ENCODE results near the gene SF3A2.

Gene SF3A2

DNA sequence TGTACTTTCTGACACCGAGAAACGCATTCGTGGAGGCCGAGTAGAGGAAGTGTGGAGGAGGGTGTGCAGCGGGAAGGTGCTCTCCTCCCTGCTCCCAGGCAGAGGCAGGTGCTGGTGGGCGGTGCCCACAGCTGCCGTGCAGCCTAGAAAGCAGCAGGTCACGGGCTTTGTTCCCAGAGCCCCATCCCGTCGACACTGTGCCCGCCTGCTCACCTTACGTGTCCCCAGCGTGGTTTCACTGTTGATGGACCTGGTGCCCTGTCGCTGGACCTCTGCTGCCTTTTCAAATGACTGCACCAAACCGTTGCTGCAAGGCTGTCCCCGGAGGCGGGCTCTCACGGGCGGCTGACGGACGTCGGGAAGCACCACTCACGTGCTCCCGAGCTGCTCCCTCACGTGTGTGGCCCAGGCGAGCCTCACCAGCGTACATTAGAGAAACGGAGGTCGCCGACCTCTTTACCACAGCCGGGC, 21.3 kb upstream of the SF3A2 start:
- ATAC-seq, result no peak
- TF ChIP-seq SNAI2 (CRISPR knock-in tag; IDR thresholded peaks at IDR 0.05) (no peak), CSDC2 (CRISPR knock-in tag; IDR thresholded peaks at IDR 0.05) (no peak), PPARA (CRISPR knock-in tag; IDR thresholded peaks at IDR 0.05; ENCODE audit: borderline replicate concordance) (no peak), ZC3H10 (CRISPR knock-in tag; IDR thresholded peaks at IDR 0.05) (no peak), ESRRG (CRISPR knock-in tag; IDR thresholded peaks at IDR 0.05) (no peak), TCF4 (CRISPR knock-in tag; IDR thresholded peaks at IDR 0.05; ENCODE audit: borderline replicate concordance) (no peak), ARNTL (CRISPR knock-in tag; IDR thresholded peaks at IDR 0.05; ENCODE audit: borderline replicate concordance, low read depth) (no peak), ZFP30 (CRISPR knock-in tag; IDR thresholded peaks at IDR 0.05) (no peak), GLIS3 (CRISPR knock-in tag; IDR thresholded peaks at IDR 0.05) (no peak), ISL1 (CRISPR knock-in tag; IDR thresholded peaks at IDR 0.05) (no peak), ZNF70 (CRISPR knock-in tag; IDR thresholded peaks at IDR 0.05) (no peak), BACH2 (CRISPR knock-in tag; IDR thresholded peaks at IDR 0.05; ENCODE audit: borderline replicate concordance) (no peak)
- TF ChIP-seq, protein P1, sequence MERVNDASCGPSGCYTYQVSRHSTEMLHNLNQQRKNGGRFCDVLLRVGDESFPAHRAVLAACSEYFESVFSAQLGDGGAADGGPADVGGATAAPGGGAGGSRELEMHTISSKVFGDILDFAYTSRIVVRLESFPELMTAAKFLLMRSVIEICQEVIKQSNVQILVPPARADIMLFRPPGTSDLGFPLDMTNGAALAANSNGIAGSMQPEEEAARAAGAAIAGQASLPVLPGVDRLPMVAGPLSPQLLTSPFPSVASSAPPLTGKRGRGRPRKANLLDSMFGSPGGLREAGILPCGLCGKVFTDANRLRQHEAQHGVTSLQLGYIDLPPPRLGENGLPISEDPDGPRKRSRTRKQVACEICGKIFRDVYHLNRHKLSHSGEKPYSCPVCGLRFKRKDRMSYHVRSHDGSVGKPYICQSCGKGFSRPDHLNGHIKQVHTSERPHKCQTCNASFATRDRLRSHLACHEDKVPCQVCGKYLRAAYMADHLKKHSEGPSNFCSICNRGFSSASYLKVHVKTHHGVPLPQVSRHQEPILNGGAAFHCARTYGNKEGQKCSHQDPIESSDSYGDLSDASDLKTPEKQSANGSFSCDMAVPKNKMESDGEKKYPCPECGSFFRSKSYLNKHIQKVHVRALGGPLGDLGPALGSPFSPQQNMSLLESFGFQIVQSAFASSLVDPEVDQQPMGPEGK (CRISPR knock-in tag; IDR thresholded peaks at IDR 0.05; ENCODE audit: borderline replicate concordance), result no peak
- TF ChIP-seq, protein P2, sequence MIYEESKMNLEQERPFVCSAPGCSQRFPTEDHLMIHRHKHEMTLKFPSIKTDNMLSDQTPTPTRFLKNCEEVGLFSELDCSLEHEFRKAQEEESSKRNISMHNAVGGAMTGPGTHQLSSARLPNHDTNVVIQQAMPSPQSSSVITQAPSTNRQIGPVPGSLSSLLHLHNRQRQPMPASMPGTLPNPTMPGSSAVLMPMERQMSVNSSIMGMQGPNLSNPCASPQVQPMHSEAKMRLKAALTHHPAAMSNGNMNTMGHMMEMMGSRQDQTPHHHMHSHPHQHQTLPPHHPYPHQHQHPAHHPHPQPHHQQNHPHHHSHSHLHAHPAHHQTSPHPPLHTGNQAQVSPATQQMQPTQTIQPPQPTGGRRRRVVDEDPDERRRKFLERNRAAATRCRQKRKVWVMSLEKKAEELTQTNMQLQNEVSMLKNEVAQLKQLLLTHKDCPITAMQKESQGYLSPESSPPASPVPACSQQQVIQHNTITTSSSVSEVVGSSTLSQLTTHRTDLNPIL (CRISPR knock-in tag; IDR thresholded peaks at IDR 0.05; ENCODE audit: low read depth), result no peak
- TF ChIP-seq, protein P3, sequence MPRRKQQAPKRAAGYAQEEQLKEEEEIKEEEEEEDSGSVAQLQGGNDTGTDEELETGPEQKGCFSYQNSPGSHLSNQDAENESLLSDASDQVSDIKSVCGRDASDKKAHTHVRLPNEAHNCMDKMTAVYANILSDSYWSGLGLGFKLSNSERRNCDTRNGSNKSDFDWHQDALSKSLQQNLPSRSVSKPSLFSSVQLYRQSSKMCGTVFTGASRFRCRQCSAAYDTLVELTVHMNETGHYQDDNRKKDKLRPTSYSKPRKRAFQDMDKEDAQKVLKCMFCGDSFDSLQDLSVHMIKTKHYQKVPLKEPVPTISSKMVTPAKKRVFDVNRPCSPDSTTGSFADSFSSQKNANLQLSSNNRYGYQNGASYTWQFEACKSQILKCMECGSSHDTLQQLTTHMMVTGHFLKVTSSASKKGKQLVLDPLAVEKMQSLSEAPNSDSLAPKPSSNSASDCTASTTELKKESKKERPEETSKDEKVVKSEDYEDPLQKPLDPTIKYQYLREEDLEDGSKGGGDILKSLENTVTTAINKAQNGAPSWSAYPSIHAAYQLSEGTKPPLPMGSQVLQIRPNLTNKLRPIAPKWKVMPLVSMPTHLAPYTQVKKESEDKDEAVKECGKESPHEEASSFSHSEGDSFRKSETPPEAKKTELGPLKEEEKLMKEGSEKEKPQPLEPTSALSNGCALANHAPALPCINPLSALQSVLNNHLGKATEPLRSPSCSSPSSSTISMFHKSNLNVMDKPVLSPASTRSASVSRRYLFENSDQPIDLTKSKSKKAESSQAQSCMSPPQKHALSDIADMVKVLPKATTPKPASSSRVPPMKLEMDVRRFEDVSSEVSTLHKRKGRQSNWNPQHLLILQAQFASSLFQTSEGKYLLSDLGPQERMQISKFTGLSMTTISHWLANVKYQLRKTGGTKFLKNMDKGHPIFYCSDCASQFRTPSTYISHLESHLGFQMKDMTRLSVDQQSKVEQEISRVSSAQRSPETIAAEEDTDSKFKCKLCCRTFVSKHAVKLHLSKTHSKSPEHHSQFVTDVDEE (CRISPR knock-in tag; IDR thresholded peaks at IDR 0.05), result no peak

DNA sequence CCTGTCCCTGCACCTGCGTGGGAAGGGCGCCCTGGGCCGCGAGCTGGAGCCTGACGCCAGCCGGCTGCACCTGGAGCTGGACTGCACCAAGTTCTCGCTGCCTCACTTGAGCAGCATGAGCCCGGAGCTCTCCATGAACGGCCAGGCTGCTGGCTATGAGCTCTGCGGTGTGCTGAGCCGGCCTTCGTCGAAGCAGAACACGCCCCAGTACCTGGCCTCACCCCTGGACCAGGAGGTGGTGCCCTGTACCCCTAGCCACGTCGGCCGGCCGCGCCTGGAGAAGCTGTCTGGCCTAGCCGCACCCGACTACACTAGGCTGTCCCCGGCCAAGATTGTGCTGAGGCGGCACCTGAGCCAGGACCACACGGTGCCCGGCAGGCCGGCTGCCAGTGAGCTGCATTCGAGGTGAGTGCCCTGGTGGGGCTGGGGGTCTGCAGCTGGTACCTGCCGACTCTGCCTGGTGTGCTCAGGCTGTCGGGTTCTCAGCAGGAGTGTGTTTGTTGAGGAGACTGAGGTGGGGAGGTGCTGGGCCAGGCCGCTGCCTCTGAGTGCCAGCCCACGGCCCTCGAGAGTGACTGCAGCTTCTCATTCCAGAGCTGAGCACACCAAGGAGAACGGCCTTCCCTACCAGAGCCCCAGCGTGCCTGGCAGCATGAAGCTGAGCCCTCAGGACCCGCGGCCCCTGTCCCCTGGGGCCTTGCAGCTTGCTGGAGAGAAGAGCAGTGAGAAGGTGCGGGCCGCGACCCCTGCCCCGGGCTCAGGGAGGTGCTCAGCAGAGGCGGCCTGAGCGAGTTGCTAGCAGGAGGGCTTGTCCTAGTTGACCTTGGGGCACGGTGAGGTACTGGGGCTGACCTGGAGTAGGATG, 20.0 kb upstream of the SF3A2 start:
- no peak for TF ChIP-seq SNAI2 (CRISPR knock-in tag; IDR thresholded peaks at IDR 0.05)
- TF ChIP-seq ESRRG (CRISPR knock-in tag; IDR thresholded peaks at IDR 0.05), result no peak
- ATAC-seq, result no peak

DNA sequence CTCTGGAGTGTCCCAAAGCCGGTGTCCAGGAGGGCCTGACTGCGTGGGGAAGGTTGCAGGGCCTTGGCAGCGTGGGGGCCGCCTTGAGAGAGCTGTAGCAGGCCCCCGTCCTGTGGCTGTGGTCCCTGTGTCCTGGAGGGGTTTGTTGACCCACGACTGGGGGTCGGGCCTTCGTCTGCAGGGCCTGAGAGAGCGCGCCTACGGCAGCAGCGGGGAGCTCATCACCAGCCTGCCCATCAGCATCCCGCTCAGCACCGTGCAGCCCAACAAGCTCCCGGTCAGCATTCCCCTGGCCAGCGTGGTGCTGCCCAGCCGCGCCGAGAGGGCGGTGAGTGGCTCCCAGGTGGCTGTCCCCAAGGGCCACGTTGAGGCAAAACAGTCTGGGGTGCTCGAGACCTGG, 19.0 kb upstream of the SF3A2 start:
- ATAC-seq, result no peak
- TF ChIP-seq PPARA (CRISPR knock-in tag; IDR thresholded peaks at IDR 0.05; ENCODE audit: borderline replicate concordance), result no peak
- TF ChIP-seq, protein P3 (CRISPR knock-in tag; IDR thresholded peaks at IDR 0.05), result no peak
- TF ChIP-seq OSR1 (CRISPR knock-in tag; IDR thresholded peaks at IDR 0.05), result no peak
- TF ChIP-seq, protein P4, sequence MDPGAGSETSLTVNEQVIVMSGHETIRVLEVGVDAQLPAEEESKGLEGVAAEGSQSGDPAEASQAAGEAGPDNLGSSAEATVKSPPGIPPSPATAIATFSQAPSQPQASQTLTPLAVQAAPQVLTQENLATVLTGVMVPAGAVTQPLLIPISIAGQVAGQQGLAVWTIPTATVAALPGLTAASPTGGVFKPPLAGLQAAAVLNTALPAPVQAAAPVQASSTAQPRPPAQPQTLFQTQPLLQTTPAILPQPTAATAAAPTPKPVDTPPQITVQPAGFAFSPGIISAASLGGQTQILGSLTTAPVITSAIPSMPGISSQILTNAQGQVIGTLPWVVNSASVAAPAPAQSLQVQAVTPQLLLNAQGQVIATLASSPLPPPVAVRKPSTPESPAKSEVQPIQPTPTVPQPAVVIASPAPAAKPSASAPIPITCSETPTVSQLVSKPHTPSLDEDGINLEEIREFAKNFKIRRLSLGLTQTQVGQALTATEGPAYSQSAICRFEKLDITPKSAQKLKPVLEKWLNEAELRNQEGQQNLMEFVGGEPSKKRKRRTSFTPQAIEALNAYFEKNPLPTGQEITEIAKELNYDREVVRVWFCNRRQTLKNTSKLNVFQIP (CRISPR knock-in tag; IDR thresholded peaks at IDR 0.05; ENCODE audit: borderline replicate concordance, low read depth), result no peak
- no peak for TF ChIP-seq RARB (CRISPR knock-in tag; IDR thresholded peaks at IDR 0.05)
- no peak for TF ChIP-seq ZFP3 (CRISPR knock-in tag; IDR thresholded peaks at IDR 0.05)
- TF ChIP-seq TCF4 (CRISPR knock-in tag; IDR thresholded peaks at IDR 0.05; ENCODE audit: borderline replicate concordance), result no peak
- TF ChIP-seq, protein P1 (CRISPR knock-in tag; IDR thresholded peaks at IDR 0.05; ENCODE audit: borderline replicate concordance), result no peak
- no peak for TF ChIP-seq ISL1 (CRISPR knock-in tag; IDR thresholded peaks at IDR 0.05)
- TF ChIP-seq, protein P5, sequence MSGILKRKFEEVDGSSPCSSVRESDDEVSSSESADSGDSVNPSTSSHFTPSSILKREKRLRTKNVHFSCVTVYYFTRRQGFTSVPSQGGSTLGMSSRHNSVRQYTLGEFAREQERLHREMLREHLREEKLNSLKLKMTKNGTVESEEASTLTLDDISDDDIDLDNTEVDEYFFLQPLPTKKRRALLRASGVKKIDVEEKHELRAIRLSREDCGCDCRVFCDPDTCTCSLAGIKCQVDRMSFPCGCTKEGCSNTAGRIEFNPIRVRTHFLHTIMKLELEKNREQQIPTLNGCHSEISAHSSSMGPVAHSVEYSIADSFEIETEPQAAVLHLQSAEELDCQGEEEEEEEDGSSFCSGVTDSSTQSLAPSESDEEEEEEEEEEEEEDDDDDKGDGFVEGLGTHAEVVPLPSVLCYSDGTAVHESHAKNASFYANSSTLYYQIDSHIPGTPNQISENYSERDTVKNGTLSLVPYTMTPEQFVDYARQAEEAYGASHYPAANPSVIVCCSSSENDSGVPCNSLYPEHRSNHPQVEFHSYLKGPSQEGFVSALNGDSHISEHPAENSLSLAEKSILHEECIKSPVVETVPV (CRISPR knock-in tag; IDR thresholded peaks at IDR 0.05), result no peak
- no peak for TF ChIP-seq ZNF70 (CRISPR knock-in tag; IDR thresholded peaks at IDR 0.05)
- no peak for TF ChIP-seq ZFP30 (CRISPR knock-in tag; IDR thresholded peaks at IDR 0.05)
- TF ChIP-seq ARNTL (CRISPR knock-in tag; IDR thresholded peaks at IDR 0.05; ENCODE audit: borderline replicate concordance, low read depth), result no peak
